Endothelial cell of umbilical vein (primary cell): Measurements from ENCODE around the gene CCNY. TPM values are rescaled to one million over a fixed set of nuclear protein-coding genes. Genes with fewer than 3 reads are reported as not detected.

Experiments
- BruUV-seq: library from RNA; stranded (reverse); fragments of 400-500 nt; replicated peaks from 2 replicates; lab custom pipeline; 2021; lab: Mats Ljungman, UMichigan
- CTCF ChIA-PET: fragments of 300-600, 350-600 bp; sonication (Branson Sonifier 250); formaldehyde crosslinking; loops from one replicate; lab custom pipeline; 2021; ENCODE audit warnings: antibody characterized with exemption, inconsistent platforms; lab: Charles Lee
- POLR2A ChIA-PET: fragments of 300-600, 350-600 bp; sonication (Branson Sonifier 250); formaldehyde crosslinking; loops from one replicate; lab custom pipeline; 2021; ENCODE audit warnings: antibody characterized with exemption, inconsistent platforms; lab: Charles Lee
- DNase-seq: peaks from one replicate; pipeline ENCODE4 v3.0.0-alpha.2; 2011; ENCODE audit warnings: low read depth, low spot score
- FAIRE-seq: peaks from 2 replicates; lab custom pipeline; 2011; peaks lifted over from hg19 to GRCh38; lab: Jason Lieb, UNC
- H2AFZ ChIP-seq: 2 replicates; pipeline ENCODE4 v1.6.0; 2012; ENCODE audit warnings: low read depth, low read length, control low read depth, inconsistent platforms
- H3K27ac ChIP-seq: 2 replicates; pipeline ENCODE4 v1.5.1; 2011; ENCODE audit warnings: low read depth, mild to moderate bottlenecking, control low read depth, low read length, moderate library complexity; ENCODE audit not compliant: insufficient read depth
- H3K27me3 ChIP-seq, 2 experiments: 2 replicates each; pipeline versions ENCODE4 v1.6.0 to v1.6.1; 2011; ENCODE audit warnings: low read length in 2 of 2, mixed read lengths in 1 of 2; ENCODE audit not compliant: control insufficient read depth in 2 of 2, insufficient read depth in 2 of 2
- H3K36me3 ChIP-seq, 2 experiments: 2 replicates in 1 of 2; 3 replicates in 1 of 2; pipeline ENCODE4 v1.5.1; 2011; ENCODE audit warnings: low read length in 2 of 2, mild to moderate bottlenecking in 1 of 2, moderate library complexity in 1 of 2; ENCODE audit not compliant: control insufficient read depth in 2 of 2, insufficient read depth in 2 of 2; ENCODE audit errors: extremely low read depth in 1 of 2
- H3K4me1 ChIP-seq: 3 replicates; pipeline ENCODE4 v1.5.1; 2011; ENCODE audit warnings: mild to moderate bottlenecking, low read length; ENCODE audit not compliant: control insufficient read depth, insufficient read depth; ENCODE audit errors: extremely low read depth
- H3K4me2 ChIP-seq: 2 replicates; pipeline ENCODE4 v1.6.1; 2011; ENCODE audit warnings: low read length, control low read depth, mixed read lengths; ENCODE audit not compliant: insufficient read depth
- H3K4me3 ChIP-seq, 3 experiments: fragments of 200-600 bp in 1 of 3; sonication (generic), shearing (Covaris generic) in 1 of 3; replicated peaks in 1 of 3; 2 replicates each; pipeline ENCODE4 v1.5.1; 2011 to 2016; ENCODE audit warnings: control low read depth in 3 of 3, low read length in 3 of 3, mild to moderate bottlenecking in 2 of 3, inconsistent platforms in 1 of 3, low read depth in 1 of 3, moderate library complexity in 1 of 3; ENCODE audit not compliant: insufficient read depth in 1 of 3
- H3K79me2 ChIP-seq: 2 replicates; pipeline ENCODE4 v1.6.0; 2012; ENCODE audit warnings: low read length, inconsistent platforms; ENCODE audit not compliant: control insufficient read depth, insufficient read depth
- H3K9ac ChIP-seq: replicated peaks from 2 replicates; pipeline ENCODE3; 2011; ENCODE audit warnings: low read length, control low read depth; ENCODE audit not compliant: insufficient read depth; ENCODE audit errors: extremely low read depth
- H3K9me1 ChIP-seq: replicated peaks from 3 replicates; pipeline ENCODE4 v1.6.0; 2011; ENCODE audit warnings: mild to moderate bottlenecking, low read length; ENCODE audit not compliant: control insufficient read depth, insufficient read depth; ENCODE audit errors: extremely low read depth
- H3K9me3 ChIP-seq: replicated peaks from 2 replicates; pipeline ENCODE4 v1.5.1; 2012; ENCODE audit warnings: low read length, inconsistent platforms; ENCODE audit not compliant: control insufficient read depth, insufficient read depth
- H4K20me1 ChIP-seq: replicated peaks from 2 replicates; pipeline ENCODE3; 2011; ENCODE audit warnings: mild to moderate bottlenecking, low read length; ENCODE audit not compliant: control insufficient read depth, insufficient read depth; ENCODE audit errors: extremely low read depth
- EZH2 ChIP-seq: IDR thresholded peaks from 2 replicates; pipeline ENCODE4 v1.6.1; 2012; ENCODE audit warnings: borderline replicate concordance, low read depth, mild to moderate bottlenecking, moderate library complexity, low read length, inconsistent platforms; ENCODE audit not compliant: severe bottlenecking
- FOS ChIP-seq: IDR thresholded peaks from 2 replicates; pipeline ENCODE4 v1.6.1; 2011; ENCODE audit warnings: mild to moderate bottlenecking, low read length, moderate library complexity, borderline replicate concordance; ENCODE audit not compliant: insufficient read depth
- GATA2 ChIP-seq: IDR thresholded peaks from 2 replicates; pipeline ENCODE4 v1.7.0; 2011; ENCODE audit warnings: low read depth, mild to moderate bottlenecking, moderate library complexity, mixed read lengths, low read length; ENCODE audit not compliant: insufficient read length, insufficient read depth
- JUN ChIP-seq: IDR thresholded peaks from 2 replicates; pipeline ENCODE4 v1.6.1; 2011; ENCODE audit warnings: borderline replicate concordance, low read depth; ENCODE audit not compliant: insufficient read length, insufficient read depth
- MYC ChIP-seq: IDR thresholded peaks from one replicate; pipeline ENCODE4 v1.6.1; 2011; ENCODE audit warnings: mild to moderate bottlenecking, low read depth, low read length
- POLR2A ChIP-seq: IDR thresholded peaks from 2 replicates; pipeline ENCODE4 v1.6.1; 2012; ENCODE audit warnings: low read depth, mild to moderate bottlenecking, control low read depth, low read length
- POLR2AphosphoS5 ChIP-seq: IDR thresholded peaks from 2 replicates; pipeline ENCODE4 v1.6.1; 2012; ENCODE audit warnings: low read depth, mild to moderate bottlenecking, control low read depth, low read length, moderate library complexity; ENCODE audit not compliant: insufficient read depth
- dilution Hi-C: fragments of 300-500 bp; cut with MboI; formaldehyde crosslinking; loops from one replicate; pipeline ENCODE4 v1.15.0; 2019; ENCODE audit warnings: low sequenced_read_pairs; ENCODE audit not compliant: extremely low pct_ligation_motif_present
- intact Hi-C: fragments of 100-400 bp; cut with micrococcal nuclease; formaldehyde crosslinking; loops from one replicate; pipeline ENCODE4 v1.10.0; 2022
- polyA plus RNA-seq, 4 experiments: library from polyadenylated mRNA; depleted of rRNA in 3 of 4; stranded (reverse) in 3 of 4; unstranded in 1 of 4; fragments of >200 nt; gene quantifications; 2 replicates each; pipeline versions ENCODE4 v1.2.1 to v1.2.3, GENCODE V29; 2011 to 2012; ENCODE audit warnings: missing spikeins in 1 of 4
- total RNA-seq: library from RNA; stranded (reverse); gene quantifications from 2 replicates; pipeline ENCODE4 v1.2.3, GENCODE V29; 2021
- TF ChIP-seq, protein P1 (sequence below): IDR thresholded peaks from 2 replicates; pipeline ENCODE4 v1.6.1; 2011; ENCODE audit not compliant: insufficient read depth, insufficient read length
- TF ChIP-seq, protein P2 (sequence below), 2 donors: IDR thresholded peaks; 1 replicate in 1 of 2; 2 replicates in 1 of 2; pipeline ENCODE4 v1.5.1; 2011; ENCODE audit warnings: low read length in 2 of 2, mild to moderate bottlenecking in 2 of 2, moderate library complexity in 2 of 2, control low read depth in 1 of 2, inconsistent platforms in 1 of 2, low read depth in 1 of 2; ENCODE audit not compliant: insufficient read depth in 1 of 2; ENCODE audit errors: extremely low read depth in 1 of 2

Gene CCNY
- total and polyA plus RNA-seq, 2 donors (not counting 3 experiments of a cell fraction or from before 2014, with no cell fraction given), result 61.5 to 107 TPM

DNA sequence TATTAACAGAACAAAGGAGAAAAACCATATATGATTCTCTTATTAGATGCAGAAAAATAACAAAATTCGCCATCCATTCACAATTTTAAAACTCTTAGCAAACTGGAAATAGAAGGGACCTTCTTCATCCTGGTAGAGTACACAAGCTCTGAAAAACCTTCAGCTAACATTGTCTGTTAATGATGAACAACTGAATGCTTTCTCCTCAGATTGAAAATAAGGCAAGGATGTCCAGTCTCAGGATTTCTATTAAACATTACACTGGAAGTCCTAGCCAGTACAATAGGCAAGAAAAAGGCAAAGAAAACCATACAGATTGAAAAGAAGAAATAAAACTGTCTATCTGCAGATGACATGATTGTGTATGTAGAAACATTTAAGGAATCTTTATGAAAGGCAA, 16.0 kb upstream of the CCNY start:
- FAIRE-seq (no peak), DNase-seq (no peak)
- Histone ChIP-seq H2AFZ (no peak overlapping the region), H3K4me3 (no peak overlapping the region), H3K4me1 (no peaks in the 10 kb centered on the region), H4K20me1 (no peaks in the 10 kb centered on the region), H3K9me1 (no peaks in the 10 kb centered on the region), H3K36me3 (peaks cover 0 to 4% of the 10 kb centered on the region in 2 experiments), H3K4me2 (no peak overlapping the region), H3K9ac (no peak overlapping the region), H3K27ac (no peak overlapping the region), H3K27me3 (no peaks in the 10 kb centered on the region), H3K79me2 (peaks cover 13% of the 10 kb centered on the region), H3K9me3 (no peaks in the 10 kb centered on the region)
- ChIA-PET POLR2A (no interaction called here), CTCF (interaction anchor here (0.6 kb wide), 1 partner anchor 82 kb away, joined by 3 read pairs; no protein-coding TSS in a partner anchor)
- intact Hi-C loops (no loop called here), dilution Hi-C loops (no loop called here)
- TF ChIP-seq EZH2 (no peak), POLR2AphosphoS5 (no peak), MYC (no peak), GATA2 (no peak), FOS (no peak), POLR2A (no peak), JUN (no peak)
- TF ChIP-seq, protein P1, sequence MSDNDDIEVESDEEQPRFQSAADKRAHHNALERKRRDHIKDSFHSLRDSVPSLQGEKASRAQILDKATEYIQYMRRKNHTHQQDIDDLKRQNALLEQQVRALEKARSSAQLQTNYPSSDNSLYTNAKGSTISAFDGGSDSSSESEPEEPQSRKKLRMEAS, result no peak
- TF ChIP-seq, protein P2, sequence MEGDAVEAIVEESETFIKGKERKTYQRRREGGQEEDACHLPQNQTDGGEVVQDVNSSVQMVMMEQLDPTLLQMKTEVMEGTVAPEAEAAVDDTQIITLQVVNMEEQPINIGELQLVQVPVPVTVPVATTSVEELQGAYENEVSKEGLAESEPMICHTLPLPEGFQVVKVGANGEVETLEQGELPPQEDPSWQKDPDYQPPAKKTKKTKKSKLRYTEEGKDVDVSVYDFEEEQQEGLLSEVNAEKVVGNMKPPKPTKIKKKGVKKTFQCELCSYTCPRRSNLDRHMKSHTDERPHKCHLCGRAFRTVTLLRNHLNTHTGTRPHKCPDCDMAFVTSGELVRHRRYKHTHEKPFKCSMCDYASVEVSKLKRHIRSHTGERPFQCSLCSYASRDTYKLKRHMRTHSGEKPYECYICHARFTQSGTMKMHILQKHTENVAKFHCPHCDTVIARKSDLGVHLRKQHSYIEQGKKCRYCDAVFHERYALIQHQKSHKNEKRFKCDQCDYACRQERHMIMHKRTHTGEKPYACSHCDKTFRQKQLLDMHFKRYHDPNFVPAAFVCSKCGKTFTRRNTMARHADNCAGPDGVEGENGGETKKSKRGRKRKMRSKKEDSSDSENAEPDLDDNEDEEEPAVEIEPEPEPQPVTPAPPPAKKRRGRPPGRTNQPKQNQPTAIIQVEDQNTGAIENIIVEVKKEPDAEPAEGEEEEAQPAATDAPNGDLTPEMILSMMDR (IDR thresholded peaks at IDR 0.05; ENCODE audit: extremely low read depth in 1 of 2, insufficient read depth in 1 of 2, low read depth in 1 of 2, low read length in 2 of 2), result no peak
- no TSS peak for BruUV-seq
